ENCODE measurements around the gene CERKL.

Gene CERKL

DNA sequence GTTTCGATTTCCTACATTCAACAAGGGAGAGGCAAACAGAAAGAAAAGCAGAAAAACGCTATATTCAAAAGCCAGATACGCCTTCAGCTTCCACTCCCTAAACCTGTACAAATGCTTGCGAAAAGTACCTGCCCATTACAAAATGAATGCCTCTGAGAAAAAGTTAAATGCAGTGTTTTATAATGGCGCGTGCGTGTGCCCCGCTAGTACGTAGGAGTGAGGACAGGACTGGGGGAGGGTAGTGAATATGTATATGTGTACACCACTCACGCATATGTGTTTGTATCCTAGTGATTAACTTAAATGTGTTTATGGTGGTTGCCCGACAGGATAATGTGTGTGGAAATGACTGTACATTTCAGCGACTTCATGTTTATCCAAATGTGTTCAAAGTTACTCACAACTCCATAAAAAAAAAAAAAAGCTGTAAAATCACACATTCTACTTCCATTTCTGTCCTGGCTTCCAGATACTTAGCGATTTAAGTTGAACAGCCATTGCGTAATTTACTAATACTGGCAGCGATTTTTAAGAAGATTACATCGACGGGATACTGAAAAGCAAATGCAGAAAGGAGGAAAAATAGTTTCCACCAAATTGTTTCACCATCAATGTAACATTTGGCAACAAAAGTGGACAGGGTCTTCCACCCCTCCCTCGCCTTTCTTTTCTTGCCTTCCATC is 22.1 kb upstream of the CERKL start:
- no peak for DNase-seq (ENCODE audit: low read depth, low spot score)

DNA sequence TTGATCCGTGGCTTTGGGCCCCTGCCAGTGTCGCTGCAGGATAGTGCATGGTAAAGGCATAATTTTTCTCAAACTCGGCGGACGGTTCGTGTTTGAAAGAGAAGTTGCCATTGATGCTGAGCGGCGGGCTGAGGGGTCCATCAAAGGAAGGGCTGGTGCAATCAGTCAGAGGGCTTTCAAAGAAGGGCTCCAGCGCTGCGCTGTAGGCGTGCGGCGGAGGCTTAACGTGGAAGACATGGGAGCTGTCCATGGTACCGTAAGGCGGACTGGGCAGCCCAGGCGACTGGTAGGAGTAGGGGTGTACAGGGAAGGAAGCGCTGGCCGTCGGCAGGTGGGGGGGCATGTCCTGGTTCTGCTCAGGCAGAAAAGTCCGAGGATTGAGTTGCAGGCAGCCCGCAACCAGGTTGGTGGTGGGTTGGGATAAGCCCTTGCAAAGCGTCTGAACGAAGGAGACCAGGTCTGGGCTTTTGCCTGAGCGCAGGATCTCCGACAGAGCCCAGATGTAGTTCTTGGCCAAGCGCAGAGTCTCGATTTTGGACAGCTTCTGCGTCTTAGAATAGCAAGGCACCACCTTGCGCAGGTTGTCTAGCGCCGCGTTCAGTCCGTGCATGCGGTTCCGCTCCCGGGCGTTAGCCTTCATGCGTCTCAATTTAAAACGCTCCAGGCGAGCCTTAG is 21.1 kb upstream of the CERKL start:
- no peak for DNase-seq (ENCODE audit: low read depth, low spot score)

DNA sequence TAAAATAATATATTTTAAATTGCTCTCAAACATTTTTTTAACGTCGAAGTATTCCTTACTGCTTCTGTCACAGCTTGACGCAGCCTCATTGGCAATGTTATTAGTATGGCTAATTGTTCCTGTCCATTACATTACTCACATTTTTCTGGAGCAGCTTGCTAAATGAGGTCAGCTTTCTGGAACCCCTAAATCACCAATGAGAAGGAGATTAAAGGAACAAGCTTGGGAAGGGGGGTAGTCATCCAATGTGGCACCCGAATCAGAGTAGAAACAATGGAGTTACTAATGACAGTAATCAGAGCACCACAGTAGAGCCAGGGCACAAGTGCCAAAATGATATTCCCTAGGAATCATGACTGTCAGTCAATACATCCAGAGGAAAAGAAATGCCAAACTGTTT is 18.3 kb upstream of the CERKL start:
- DNase-seq (ENCODE audit: low read depth, low spot score): no peak

DNA sequence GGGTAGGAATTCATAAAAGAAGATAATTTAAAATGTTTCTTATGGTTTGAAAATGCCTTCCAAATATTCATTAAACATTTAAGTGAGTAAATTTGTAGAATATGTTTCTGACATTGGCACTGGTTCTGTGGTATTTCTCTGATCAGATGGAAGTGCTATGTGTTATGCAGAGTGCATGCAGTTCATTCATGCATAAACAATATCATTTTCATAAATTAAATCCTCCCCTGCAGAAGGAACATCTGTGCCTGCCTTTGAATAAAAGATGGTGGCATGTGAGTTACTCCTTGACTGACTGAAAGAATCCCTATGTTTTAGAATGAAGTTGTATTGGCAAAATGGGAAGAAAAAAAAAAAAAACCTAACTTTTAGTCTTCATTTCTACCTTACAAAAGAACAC is 17.6 kb upstream of the CERKL start:
- DNase-seq (ENCODE audit: low read depth, low spot score): no peak

DNA sequence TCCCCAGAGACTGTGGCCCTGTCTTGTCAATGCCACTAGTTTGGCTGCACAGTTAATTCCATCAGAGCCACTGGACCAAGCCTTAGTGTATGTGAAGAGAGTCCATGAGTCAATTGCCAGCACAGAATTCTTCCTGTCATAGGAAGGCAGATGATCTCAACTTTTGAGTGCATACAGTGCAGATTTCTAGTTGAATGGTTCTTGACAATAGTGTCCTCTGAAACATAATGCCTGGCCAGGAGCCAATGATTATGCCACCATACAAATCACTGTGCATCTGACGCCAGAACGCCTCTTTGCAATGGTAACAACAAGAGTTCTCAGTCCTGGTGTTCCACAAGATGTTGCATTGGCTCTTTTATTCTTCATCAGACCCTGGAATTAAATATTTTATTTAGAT is 16.3 kb upstream of the CERKL start:
- no peak for DNase-seq (ENCODE audit: low read depth, low spot score)

DNA sequence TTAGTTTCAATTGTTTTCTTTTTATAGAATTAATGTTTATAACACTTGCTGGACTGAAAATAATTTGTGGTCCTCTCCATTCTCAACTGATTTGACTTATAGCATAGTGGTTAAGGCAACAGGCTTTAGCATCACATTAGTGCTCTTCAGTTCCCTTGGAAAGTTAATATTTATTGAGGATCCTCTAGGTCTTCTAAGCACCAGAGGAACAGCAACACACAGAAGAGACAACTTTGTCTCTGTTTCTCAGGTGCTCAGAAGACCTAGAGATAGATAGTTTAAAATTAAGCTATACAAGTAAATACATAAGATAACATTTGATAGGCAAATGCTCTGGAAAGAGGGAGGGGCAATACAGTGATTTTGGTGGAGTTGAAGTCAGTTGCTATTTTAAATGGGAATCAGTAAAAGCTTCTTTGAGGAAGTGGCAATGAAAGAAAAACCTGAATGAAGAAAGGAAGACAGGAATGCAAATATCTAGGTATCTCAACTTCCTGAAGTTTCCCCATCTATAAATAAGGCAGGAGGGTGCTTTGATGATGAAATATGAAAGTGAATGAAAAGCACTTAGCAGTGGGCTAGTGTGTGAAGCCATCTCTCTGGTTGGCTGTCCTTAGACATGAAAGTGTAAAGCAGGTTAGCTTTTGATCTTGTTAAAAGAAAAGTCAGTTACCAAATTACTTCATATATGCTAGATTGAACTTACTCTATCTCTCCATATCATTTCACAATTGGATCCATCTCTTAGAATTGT is 15.5 kb upstream of the CERKL start:
- no peak for DNase-seq (ENCODE audit: low read depth, low spot score)

DNA sequence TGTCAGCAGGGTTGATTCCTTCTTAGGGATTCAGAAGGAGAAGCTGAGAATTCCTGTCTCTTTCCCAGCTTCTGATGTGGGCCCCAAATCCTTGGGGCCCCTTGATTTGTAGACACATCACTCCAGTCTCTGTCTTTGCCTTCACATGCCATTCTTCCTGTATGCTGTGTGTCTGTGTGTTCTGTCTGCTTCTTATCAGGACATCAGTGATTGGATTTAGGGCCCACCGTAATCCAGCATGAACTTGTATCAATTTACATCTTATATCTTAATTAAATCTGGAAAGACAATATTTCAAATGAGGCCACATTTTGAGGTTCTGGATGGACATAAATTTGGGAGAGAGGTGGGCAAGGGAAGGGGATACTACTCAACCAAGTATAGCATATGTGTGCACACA is 13.7 kb upstream of the CERKL start:
- no peak for DNase-seq (ENCODE audit: low read depth, low spot score)

DNA sequence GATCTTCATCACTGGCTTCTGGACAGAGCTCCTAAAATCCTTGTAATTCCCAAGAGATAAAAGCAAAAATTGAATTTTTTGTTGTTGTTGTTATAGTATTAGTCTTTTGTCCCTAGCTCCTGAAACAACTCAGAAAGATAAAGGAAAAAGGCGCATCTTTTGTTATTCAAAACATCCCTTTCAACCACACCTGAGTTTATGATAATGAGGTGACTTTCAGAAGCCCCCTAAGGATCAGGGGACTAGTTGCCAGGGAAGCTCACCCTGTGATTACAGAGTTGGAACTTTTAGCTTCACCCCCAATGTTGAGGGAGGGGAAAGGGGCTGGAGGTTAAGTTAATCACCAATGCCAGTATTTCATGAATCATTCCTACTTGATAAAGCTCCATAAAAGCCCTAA is 10.3 kb upstream of the CERKL start:
- no peak for DNase-seq (ENCODE audit: low read depth, low spot score)

DNA sequence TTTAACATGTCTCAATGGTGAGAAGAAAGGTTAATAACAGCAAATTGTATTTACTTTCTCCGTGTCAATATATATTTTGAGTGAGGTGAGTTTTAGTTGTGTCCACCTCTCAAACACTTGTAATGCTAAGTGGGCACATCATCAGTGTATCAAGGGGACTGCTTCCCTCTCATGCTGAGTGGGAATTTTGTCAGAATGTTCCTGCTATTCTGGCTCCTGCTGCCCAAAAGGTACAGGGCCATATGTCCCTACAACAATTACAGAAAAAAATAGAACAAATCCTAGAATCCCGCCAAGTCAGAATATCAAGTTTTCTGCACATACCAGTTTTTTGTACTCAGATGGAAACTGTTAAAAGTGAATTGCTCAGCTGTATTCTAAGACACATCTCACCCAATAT is 5.4 kb upstream of the CERKL start:
- no peak for DNase-seq (ENCODE audit: low read depth, low spot score)

DNA sequence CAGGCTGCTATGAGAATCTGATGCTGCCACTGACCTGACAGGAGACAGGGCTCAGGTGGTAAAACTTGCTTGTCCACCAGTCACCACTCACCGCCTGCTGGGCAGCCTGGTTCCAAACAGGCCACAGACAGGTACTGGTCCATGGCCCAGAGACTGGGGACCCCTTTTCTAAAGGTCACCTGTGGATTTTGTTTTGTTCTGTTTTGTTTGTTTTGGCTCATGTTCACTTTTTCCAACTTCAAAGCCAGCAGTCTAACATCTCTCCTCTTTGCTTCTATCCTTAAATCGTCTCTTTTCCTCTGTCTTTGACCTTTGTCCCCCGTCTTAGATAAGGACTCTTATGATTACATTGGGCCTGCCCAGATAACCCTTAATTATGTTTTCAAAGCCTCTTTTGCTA is 3.3 kb upstream of the CERKL start:
- DNase-seq (ENCODE audit: low read depth, low spot score): no peak

DNA sequence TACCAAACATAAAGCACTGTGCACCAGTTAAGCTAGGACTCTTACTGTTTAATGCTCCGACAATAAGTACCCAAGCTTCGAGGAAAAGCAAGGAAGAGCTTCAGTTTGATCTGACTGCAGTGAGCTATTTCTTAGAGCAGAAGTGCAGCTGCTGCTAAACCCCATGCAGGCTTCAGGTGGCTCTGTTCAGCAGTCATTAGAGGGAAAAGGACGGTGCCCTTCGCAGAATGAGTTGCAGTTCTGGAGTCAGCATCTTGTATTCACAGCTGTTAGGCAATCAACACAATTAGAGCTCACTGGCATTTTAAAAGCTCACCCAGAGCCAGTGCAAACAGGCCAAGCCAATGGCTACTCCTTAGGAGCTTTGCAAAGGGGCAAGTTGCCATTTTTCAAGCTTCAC is 1.5 kb upstream of the CERKL start:
- DNase-seq (ENCODE audit: low read depth, low spot score): no peak

DNA sequence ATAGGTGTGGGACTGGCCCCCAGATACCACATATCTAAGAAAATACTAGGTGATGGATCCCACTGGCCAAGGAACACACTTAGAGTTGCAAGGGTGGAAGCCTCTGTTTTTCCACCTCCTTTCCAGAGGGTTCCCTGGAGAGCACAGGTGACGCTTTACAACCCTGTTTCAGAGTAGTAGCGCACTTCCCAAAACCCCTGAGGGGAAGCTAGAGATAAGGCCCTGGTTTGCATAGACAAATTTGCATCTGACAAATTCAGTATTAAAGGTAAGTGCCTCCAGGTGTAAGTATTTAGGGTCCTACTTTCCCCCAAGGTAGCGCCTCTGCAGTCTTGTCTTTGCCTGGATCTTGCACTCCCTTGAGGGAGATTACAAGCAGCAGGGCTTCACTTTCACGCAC is 474 bp upstream of the CERKL start:
- DNase-seq (ENCODE audit: low read depth, low spot score): no peak

DNA sequence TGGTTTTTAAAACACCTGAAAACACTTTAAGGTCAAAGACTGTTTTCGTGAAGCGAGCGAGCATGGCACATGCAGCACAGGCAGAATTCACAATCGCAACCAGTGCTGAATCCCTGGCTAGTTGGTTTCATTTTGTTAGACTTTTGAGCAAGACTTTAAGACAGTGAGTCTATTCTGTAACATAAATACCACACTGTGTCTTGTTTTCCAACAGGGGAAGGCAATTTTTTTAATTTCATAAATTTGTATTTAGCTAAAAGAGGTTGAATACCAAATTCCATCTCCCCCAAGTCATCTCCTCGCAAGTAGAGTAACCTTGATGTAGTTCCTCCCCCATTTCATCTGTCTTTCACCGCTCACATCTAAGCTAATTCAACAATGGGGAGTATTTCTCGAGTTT is 1.4 kb downstream of the CERKL start:
- no peak for DNase-seq (ENCODE audit: low read depth, low spot score)

DNA sequence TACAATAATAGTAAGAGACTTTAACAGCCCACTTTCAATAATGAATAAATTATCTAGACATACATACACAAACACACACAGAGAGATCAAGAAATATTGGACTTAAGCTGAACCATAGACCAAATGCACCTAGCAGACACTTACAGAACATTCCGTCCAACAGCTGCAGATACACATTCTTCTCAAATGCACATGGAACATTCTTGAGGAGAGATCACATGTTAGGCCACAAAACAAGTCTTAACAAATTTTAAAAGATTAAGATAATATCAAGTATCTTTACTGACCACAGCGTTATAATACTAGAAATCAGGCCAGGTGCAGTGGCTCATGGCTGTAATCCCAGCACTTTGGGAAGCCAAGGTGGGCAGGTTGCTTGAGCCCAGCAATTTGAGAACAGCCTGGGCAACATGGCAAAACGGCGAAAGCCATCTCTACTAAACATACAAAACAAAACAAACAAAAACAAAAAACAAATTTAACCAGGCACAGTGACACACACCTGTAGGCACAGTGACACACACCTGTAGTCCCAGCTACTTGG is 7.4 kb downstream of the CERKL start:
- DNase-seq (ENCODE audit: low read depth, low spot score): no peak

DNA sequence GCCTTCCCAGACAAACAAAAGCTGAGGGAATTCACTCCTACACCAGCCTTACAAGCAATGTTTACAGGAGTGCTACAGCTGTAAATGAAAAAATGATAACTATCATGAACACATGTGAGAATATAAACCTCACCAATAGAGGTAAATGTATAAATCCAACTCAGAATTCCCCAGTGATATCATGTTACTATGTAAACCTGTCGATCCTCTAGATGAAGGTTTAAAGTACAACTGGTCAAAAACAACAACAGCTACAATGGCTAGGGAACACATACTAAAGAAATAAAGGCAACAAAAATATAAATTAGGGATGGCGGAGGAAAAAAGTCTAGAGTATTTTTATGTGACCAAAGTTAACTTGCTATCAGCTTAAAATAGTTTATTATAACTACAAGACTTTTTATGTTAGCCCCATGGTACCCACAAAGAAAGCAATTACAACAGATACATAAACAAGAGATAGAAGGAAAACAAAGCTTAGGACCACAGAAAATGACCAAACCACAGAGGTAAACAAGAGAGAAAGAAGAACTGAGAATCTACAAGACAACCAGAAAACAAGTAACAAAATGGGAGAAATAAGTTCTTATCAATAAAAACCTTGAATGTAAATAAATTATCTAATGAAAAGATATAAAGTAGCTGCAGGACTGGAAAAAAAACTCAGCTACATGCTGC is 8.3 kb downstream of the CERKL start:
- no peak for DNase-seq (ENCODE audit: low read depth, low spot score)

DNA sequence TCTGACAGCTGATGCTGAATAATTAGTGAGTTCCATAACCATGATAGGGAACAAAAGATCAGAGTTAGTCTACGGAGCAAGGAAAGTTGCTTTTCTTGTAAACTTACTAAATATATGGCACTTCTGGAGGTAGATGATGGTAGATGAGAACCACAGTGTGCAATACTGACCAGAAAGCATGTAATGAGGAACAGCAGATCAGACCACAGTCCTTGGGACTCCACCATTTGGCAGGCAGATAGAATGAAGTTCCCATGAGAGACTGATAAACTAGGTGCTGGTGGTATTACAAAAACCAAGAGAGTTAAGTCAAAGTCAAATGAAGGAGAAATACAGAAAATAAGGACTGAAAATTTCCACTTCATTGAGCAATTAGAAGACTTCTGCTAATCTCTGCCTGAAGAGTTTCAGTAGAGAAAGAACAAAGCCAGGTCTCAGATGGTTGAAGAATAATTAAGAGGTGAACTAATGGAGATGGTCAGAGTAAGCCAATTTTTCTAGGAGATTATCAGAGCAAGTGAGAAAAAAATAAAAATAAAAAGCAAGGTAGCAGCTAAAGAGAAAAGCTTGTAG is 10.4 kb downstream of the CERKL start:
- DNase-seq (ENCODE audit: low read depth, low spot score): no peak

DNA sequence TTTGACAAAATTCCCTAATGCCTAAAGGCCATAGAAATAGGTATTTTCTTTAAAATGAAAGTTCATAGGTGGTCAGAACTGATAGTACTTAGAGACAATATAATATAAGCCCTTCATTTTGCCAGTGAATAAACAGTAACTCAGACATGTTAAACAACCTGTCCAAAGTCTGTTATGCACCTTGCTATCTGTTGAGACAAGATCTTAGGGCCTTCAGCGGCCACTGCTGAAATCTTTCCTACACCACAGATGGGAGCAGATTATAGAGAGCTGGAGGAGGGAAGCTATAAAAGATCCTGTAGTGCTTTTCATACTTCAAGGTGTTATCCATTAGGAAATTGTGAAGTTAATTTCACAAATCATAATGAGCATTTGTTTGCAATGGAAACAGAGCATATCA is 13.8 kb downstream of the CERKL start:
- DNase-seq (ENCODE audit: low read depth, low spot score): no peak

DNA sequence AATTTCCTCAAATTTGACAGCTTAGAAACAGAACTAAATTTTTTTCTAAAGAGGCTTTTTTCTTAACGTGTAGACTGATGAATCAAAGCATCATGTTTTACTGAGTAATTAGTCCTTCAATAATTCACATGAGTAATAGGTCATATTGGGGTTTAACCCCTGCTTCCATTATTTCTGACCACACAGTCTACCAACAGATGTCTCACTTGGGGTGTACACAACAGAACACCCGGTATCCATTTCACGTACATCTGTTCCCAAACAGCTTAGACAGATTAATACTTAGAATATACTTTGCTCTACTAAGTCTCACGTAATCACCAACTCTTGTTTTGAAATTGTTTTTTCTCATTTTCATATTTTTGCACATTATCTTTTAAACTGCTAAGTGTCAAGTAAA is 14.8 kb downstream of the CERKL start:
- no peak for DNase-seq (ENCODE audit: low read depth, low spot score)

DNA sequence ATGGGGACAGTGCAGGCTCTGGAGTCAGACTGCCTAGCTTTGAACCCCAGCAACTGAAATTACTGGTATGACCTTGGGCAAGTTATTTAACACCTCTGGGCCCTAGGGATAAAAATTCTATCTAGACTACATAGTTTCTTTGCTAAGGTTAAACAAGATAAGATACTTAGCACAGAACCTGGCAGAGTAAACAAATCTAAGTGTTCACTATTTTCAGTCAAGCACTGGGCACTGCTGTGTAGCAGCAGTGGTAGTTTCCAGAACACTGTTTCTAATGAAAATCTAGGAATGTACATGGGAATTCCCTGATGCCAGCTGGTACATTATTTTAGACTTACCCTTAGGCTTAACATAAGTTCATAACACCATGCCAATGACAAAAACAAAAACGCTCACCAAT is 17.2 kb downstream of the CERKL start:
- DNase-seq (ENCODE audit: low read depth, low spot score): no peak

DNA sequence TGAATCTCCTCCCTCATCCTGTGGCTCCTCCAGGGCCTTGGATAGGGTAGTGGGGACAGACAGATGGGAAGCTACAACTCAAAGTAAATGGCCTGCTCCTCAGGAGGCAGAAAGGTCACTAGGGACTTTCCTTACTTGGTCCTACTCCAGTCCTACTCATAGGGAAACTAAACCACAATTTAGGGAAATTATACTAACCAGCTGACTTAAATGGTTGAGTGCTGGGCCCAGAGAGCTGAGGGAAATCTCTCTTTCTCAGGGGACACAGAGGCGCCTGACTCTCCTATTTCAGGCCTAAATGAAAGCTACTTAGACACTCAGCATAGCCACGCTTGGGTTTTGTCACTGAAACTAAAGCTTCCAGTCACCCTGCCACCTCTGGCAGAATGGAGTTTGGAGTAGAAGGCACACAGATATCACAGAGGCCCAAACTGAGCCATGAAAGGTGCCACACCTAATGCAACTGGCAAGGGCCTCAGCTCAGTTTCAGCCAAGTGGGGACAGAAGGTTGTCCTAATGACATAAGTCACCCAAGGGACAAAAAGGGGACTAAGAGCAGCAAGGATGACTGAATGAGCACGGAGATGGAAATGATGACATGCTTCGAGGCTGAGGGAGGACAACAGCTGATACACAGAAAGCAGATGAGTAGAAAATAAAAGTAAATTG is 24.0 kb downstream of the CERKL start:
- DNase-seq (ENCODE audit: low read depth, low spot score): no peak
